ENCODE results near the gene ZIC1.

DNA sequence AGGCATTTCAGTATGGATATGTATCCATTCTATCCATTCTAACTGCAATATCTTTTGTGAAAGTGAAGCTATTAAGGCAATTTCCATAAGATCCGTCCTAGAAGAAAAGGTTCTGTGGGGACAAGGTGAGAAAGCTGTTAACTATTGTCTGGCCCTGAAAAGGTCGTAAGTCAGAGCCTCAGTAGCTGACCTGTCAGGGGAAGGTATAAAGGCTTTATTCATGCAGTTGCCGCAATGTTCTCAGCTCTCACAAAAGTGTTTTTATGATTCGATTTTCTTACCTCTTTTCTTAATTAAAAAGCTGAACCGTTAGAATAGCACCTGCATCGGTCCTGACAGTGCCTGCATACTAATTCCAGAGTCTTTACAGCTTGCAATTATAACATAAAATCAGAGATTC lies 27.6 kb upstream of the ZIC1 start:
- TF ChIP-seq, protein P1, sequence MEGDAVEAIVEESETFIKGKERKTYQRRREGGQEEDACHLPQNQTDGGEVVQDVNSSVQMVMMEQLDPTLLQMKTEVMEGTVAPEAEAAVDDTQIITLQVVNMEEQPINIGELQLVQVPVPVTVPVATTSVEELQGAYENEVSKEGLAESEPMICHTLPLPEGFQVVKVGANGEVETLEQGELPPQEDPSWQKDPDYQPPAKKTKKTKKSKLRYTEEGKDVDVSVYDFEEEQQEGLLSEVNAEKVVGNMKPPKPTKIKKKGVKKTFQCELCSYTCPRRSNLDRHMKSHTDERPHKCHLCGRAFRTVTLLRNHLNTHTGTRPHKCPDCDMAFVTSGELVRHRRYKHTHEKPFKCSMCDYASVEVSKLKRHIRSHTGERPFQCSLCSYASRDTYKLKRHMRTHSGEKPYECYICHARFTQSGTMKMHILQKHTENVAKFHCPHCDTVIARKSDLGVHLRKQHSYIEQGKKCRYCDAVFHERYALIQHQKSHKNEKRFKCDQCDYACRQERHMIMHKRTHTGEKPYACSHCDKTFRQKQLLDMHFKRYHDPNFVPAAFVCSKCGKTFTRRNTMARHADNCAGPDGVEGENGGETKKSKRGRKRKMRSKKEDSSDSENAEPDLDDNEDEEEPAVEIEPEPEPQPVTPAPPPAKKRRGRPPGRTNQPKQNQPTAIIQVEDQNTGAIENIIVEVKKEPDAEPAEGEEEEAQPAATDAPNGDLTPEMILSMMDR (IDR thresholded peaks at IDR 0.05; ENCODE audit: low read length): no peak
- TF ChIP-seq EZH2 (optimal IDR thresholded peaks at IDR 0.05; ENCODE audit: low read depth, low read length) (no peak), EZH2phosphoT487 (IDR thresholded peaks at IDR 0.05; ENCODE audit: low read length) (no peak)

Data from MM.1S (cell line).